DMS79 treated with DMSO at 0.1 percent for 48 hours (cell line): ENCODE data around the gene TP73.

Experiments used
- DNase-seq: peaks from one replicate; lab custom pipeline; 2025; lab: John Stamatoyannopoulos, UW

Gene TP73

GRCh38 chr1:3768811-3769390, 116.6 kb downstream of the TP73 start:
- DNase-seq = no peak

GRCh38 chr1:3770047-3770765, 117.9 kb downstream of the TP73 start:
- DNase-seq = no peak

DNA sequence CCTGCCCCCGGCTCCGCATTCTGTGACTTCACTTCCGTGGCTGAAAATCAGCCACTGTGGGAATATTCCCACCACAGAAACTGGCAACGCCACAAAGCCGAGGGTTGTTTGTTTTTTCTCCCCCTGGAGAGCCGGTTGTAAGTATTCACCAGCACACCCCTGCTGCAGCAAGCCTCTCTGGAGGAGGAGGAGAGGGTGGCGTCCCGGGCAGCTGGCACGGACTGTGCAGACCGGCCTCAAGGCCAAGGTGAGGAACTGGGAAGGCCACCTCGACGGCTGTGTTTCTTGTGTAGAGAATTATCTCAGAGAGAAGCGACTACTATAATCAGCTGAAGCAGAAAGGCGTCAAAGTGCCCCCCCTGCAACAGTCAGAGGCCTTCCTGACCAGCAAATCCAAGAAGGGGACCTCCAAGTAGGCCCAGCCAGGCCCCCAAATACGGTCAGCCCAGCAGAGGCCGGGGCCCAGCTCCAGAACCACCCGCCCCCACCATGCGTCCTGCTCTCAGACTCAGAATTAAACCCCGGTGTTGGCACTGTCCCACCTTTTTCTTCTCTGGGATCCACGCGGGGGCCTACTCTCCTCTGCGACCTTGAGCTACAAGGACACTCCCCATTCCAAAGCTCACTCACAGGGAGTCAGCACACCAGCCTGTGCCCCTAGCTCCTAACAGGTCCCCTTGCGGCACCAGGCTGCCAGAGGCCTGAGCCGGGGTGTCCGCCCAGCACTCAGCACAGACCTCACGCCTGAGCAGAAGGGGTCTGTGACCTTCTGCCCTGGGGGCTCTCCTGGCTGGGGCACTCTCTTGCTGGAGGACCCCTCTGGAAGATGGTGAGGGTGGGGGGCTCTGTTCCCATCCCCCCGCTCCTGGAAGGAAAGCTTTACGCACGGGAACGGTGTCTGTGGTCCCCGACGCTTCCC, 119.1 kb downstream of the TP73 start:
- DNase-seq = no peak

DNA sequence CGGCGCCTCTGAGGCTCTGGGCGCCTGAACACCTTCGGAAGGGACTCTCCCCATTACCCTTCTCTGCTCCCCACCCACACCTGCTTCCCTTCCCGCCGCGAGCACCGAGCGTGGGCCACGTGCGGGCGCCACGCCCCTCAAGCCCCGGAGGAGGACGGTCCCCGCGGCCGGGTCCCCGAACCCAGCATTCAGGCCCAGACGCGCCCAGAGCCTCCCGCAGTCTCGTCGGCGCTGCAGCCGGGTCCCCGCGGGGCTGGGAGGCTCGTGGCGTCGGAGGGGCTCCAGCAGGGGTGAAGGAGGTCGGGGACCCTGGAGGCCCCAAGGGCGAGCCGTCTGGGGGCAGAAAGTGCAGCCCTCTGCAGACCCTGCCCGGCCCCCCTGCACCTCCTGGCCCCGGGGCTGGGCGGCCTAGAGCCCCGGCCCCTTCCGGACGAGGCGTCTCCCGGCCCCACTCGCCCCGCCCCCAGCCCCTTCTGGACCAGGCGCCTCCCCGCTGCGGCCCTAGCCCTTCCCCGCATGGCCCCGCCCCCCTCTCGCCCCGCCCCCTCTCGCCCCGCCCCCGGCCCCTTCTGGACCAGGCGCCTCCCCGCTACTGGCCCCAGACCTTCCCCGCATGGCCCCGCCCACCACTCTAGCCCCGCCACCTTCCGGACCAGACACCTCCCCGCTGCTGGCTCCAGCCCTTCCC, 119.9 kb downstream of the TP73 start:
- DNase-seq = no peak

DNA sequence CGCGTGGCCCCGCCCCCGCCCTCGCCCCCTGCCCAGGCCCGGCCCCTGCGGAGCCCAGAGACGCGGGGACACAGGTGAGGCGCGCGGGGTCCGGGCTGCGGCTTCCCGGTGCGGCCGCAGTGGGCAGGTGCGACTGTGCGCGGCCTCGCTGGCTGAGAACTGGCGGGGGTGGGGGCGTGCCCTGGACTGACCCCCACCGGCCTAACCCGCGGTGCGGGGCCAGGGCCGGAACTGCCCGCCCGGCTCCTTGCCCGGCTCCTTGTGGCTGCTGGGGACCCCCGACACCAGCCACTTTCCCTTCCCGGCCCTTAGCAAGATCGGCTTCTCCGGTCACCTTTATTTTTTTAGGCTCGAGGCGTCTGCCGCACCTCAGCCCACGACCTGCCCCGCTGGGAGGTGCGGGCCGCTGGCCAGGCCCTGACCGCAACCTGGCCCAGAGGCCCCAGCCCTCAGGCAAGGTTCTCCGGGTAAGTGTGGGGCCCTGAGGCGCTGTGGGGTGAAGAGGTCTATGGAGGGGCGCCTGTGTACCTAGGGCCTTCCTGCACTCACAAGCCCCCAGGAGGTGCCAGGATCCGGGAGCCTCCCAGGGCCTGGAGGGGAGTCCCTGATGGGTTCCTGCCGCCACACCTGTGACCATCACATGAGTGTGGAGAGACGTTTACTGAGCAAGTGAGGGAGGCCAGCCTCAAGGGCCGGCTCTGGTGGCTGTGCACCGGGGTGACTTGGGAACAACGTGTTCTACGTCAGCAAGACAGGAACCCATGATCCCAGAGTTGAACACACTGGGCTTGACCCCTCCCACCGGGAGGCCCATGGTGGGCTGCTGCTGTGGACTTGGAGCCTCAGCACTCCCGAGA, 120.6 kb downstream of the TP73 start, which contains the start of gene SMIM1:
Gene SMIM1, plus strand, starts transcription at position 35 of the 857 bp plus-strand sequence. CDS start 2,625 bp downstream, outside the sequence.
- DNase-seq = no peak

GRCh38 chr1:3773572-3774275, 121.4 kb downstream of the TP73 start:
- no peak for DNase-seq

- DNase-seq = no peak
These were observed 122.1 kb downstream of the TP73 start for GRCh38 chr1:3774276-3774945.

DNA sequence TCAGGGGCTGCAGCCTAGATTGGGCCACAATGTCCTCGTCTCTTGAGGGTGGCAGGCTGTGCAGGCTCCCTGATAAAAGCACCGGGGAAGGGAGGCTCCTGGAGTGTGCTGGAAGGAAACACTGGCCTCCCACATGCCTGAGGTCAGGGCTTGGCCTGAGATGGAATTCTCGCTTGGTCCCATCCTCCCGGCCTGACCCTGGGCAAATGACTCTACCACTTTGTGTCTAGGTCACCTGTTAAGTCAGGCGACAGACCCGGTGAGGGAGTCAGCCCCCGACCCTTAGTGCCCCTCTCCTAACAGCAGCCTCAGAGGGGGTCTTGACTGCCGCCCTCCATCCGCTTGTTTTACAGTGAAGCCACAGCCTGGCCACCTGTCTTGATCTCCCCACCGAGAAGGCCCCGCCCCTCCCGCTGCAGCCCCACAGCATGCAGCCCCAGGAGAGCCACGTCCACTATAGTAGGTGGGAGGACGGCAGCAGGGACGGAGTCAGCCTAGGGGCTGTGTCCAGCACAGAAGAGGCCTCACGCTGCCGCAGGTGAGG, 122.7 kb downstream of the TP73 start:
- DNase-seq = peak; percentile 50

GRCh38 chr1:3775490-3776230, 123.3 kb downstream of the TP73 start:
- DNase-seq = peak; percentile 90

- DNase-seq = peak; percentile 94
These were observed 124.1 kb downstream of the TP73 start for GRCh38 chr1:3776231-3776961.

DNA sequence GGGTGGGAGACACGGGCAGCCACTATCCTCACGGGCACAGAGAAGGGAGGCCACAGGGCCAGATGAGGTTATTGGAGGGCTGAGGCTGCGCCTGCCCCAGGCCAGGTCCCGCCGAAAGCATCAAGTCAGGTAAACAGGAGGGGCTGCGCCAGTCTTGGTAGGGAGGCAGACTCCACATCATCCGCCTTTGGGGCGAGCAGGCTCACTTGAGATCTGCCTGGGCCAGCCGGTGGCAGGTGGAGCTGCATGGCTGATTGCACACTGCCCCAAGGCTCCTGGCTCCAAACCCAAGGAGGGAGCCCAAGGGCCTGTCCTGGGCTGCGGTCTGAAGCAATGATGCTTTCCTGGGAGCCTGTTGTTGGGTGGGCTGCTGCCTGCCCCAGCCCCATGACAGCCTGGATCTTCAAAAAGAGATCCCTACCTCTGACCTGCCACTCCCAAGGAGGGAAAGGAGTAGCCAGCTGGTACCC, 124.8 kb downstream of the TP73 start:
- DNase-seq = peak; percentile 87

GRCh38 chr1:3777647-3778589, 125.6 kb downstream of the TP73 start:
- peak; percentile 24 for DNase-seq

- no peak for DNase-seq
These were observed 126.4 kb downstream of the TP73 start for GRCh38 chr1:3778590-3779264.

DNA sequence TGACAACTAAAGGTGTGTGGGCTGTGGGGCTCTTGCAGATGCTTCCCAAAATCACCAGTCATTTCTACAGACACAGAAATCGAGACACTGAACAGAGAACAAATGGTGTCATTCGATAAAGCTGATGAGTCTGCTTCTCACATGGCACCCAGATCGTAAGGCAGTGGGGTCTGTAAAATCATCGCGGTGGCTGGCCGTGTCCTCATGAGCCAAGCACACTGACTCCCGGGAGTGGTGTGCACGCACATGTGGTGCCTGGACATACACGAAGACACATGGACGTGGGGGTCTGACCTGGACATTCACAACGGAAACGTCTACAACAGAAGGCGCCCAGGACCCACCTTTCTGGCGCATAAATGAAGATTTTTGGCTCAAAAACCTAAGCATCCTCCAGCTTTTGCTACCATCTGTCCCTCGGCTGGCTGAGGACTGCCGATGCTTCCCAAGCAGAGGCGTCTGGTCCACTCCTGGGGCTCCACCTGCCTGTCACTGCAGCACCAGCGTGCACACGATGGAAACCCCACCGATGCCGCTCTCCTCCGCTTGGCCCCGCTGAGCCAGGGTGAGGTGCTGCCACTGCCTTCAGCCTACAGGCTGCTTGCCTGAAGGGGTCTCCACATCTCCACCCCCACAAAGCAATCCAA, 127.1 kb downstream of the TP73 start:
- no peak for DNase-seq

DNA sequence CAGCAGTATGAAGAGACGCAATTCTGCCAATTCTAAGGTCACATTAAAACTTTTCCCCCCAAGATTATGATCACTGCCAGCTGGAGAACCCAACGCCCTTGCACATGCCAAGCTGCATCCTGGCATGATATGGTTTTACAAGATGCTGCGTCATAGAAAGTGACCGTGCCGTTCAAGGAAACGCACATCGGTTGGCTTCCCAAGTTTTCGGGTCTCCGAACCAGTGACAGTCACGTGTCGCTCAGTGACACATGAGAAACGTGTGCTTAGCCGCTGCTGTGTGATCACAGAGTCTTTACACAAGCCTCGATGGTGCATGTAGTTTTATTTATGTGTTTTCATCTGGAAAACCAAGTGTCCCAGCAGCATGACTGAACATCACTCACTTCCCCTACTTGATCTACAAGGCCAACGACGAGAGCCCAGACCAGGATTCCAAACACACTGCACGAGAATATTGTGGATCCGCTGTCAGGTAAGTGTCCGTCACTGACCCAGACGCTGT, 127.6 kb downstream of the TP73 start:
- no peak for DNase-seq

- no peak for DNase-seq
These were observed 128.6 kb downstream of the TP73 start for GRCh38 chr1:3780901-3781300.
